GM12878 (cell line): Measurements from ENCODE around the gene SDHAF2. TPM values are rescaled to one million over a fixed set of nuclear protein-coding genes. Genes with fewer than 3 reads are reported as not detected.

Source experiments
- ATAC-seq: fragments of 200-7000 bp; cut with Tn5 transposase; 3 replicates; pipeline ENCODE4 v1.9.1; 2020; ENCODE audit warnings: mild to moderate bottlenecking, moderate library complexity
- BruUV-seq: library from RNA; stranded (reverse); fragments of 400-500 nt; replicated peaks from 2 replicates; lab custom pipeline; 2021; lab: Mats Ljungman, UMichigan
- CTCF ChIA-PET: fragments of 300-600 bp; sonication (Branson Sonifier 250); formaldehyde crosslinking; extraction: SDS; loops from one replicate; lab custom pipeline; 2021; ENCODE audit warnings: inconsistent platforms; lab: Yijun Ruan, JAX
- POLR2A ChIA-PET: fragments of 350-600 bp; formaldehyde crosslinking; extraction: SDS; loops from one replicate; lab custom pipeline; 2021; ENCODE audit warnings: inconsistent platforms; lab: Charles Lee
- RAD21 ChIA-PET: fragments of 300-600 bp; sonication (Branson Sonifier 250); formaldehyde crosslinking; loops from one replicate; lab custom pipeline; 2023; ENCODE audit warnings: antibody characterized with exemption; ENCODE audit not compliant: unreplicated experiment; lab: Charles Lee
- SMC1A ChIA-PET: fragments of 300-600 bp; sonication (Branson Sonifier 250); formaldehyde crosslinking; loops from one replicate; lab custom pipeline; 2023; ENCODE audit not compliant: unreplicated experiment, uncharacterized antibody; lab: Charles Lee
- DNase-seq: peaks from one replicate; pipeline ENCODE4 v3.0.0-alpha.2; 2011; ENCODE audit warnings: low read depth, low spot score
- FAIRE-seq: peaks from 3 replicates; lab custom pipeline; 2011; peaks lifted over from hg19 to GRCh38; lab: Jason Lieb, UNC
- H2AFZ ChIP-seq: 2 replicates; pipeline ENCODE4 v1.6.0; 2011; ENCODE audit warnings: low read depth, low read length, control low read depth; ENCODE audit not compliant: control insufficient read depth
- H3K27ac ChIP-seq: 2 replicates; pipeline ENCODE4 v1.5.1; 2011; ENCODE audit warnings: control low read depth; ENCODE audit not compliant: control insufficient read depth, insufficient read depth
- H3K27me3 ChIP-seq, 2 experiments: replicated peaks in 1 of 2; 2 replicates each; pipeline versions ENCODE4 v1.6.0 to v1.6.1; 2011; ENCODE audit warnings: low read length in 1 of 2; ENCODE audit not compliant: control insufficient read depth in 2 of 2, insufficient read depth in 2 of 2
- H3K36me3 ChIP-seq, 2 experiments: 2 replicates each; pipeline ENCODE4 v1.5.1; 2011; ENCODE audit warnings: low read length in 1 of 2; ENCODE audit not compliant: control insufficient read depth in 2 of 2, insufficient read depth in 2 of 2
- H3K4me1 ChIP-seq: 2 replicates; pipeline ENCODE4 v1.6.1; 2011; ENCODE audit warnings: mild to moderate bottlenecking, low read length, moderate library complexity, mixed read lengths; ENCODE audit not compliant: control insufficient read depth, insufficient read depth
- H3K4me2 ChIP-seq: 2 replicates; pipeline ENCODE4 v1.6.0; 2011; ENCODE audit warnings: control low read depth; ENCODE audit not compliant: control insufficient read depth, insufficient read depth
- H3K4me3 ChIP-seq: fragments of 200-600 bp; sonication (generic); 2 replicates; pipeline ENCODE4 v1.5.1; 2016
- H3K79me2 ChIP-seq: 2 replicates; pipeline ENCODE4 v1.6.0; 2011; ENCODE audit warnings: low read length; ENCODE audit not compliant: control insufficient read depth, insufficient read depth
- H3K9ac ChIP-seq: 2 replicates; pipeline ENCODE4 v1.8.0; 2011; ENCODE audit warnings: low read length, control low read depth, mixed read lengths; ENCODE audit not compliant: control insufficient read depth, insufficient read depth
- H3K9me3 ChIP-seq: replicated peaks from 3 replicates; pipeline ENCODE4 v1.5.1; 2011; ENCODE audit warnings: mild to moderate bottlenecking, low read length; ENCODE audit not compliant: control insufficient read depth, insufficient read depth
- H4K20me1 ChIP-seq: 2 replicates; pipeline ENCODE4 v1.6.0; 2011; ENCODE audit not compliant: control insufficient read depth, insufficient read depth
- CBX3 ChIP-seq: fragments of 200-600 bp; sonication (generic); IDR thresholded peaks from 2 replicates; pipeline ENCODE4 v1.6.1; 2016; ENCODE audit warnings: low read depth, borderline replicate concordance
- ESRRA ChIP-seq: IDR thresholded peaks from 2 replicates; pipeline ENCODE4 v1.6.1; 2012; ENCODE audit warnings: mild to moderate bottlenecking, low read length, improper control_type of control experiment
- IKZF2 ChIP-seq, 2 experiments: fragments of 450-650 bp; IDR thresholded peaks; 2 replicates each; pipeline ENCODE4 v1.6.1; 2017; ENCODE audit warnings: mild to moderate bottlenecking in 2 of 2, moderate library complexity in 2 of 2
- KDM1A ChIP-seq: fragments of 200-600 bp; sonication (generic); IDR thresholded peaks from 2 replicates; pipeline ENCODE4 v1.6.1; 2016; ENCODE audit warnings: borderline replicate concordance
- MTA2 ChIP-seq: fragments of 450-650 bp; IDR thresholded peaks from 2 replicates; pipeline ENCODE4 v1.6.1; 2016; ENCODE audit warnings: low read depth, mild to moderate bottlenecking, moderate library complexity
- NFYB ChIP-seq: IDR thresholded peaks from 2 replicates; pipeline ENCODE4 v1.6.1; 2011; ENCODE audit warnings: low read depth, mild to moderate bottlenecking, low read length, improper control_type of control experiment, moderate library complexity; ENCODE audit not compliant: insufficient read depth
- PML ChIP-seq: IDR thresholded peaks from 2 replicates; pipeline ENCODE4 v1.6.1; 2012; ENCODE audit warnings: low read length, inconsistent platforms
- SMC3 ChIP-seq: IDR thresholded peaks from 2 replicates; pipeline ENCODE4 v1.6.1; 2011; ENCODE audit warnings: low read length, improper control_type of control experiment, borderline replicate concordance
- SPI1 ChIP-seq: IDR thresholded peaks from 2 replicates; pipeline ENCODE4 v1.6.1; 2011; ENCODE audit warnings: low read depth, mild to moderate bottlenecking, low read length, moderate library complexity, borderline replicate concordance; ENCODE audit not compliant: insufficient read depth
- STAT1 ChIP-seq: fragments of 450-650 bp; conservative IDR thresholded peaks from 2 replicates; pipeline ENCODE4 v1.6.1; 2014; ENCODE audit warnings: antibody characterized with exemption, mild to moderate bottlenecking
- SUZ12 ChIP-seq: fragments of 200-600 bp; sonication (generic); IDR thresholded peaks from one replicate; pipeline ENCODE4 v1.6.1; 2018; ENCODE audit warnings: antibody characterized with exemption, mild to moderate bottlenecking; ENCODE audit not compliant: unreplicated experiment
- TARDBP ChIP-seq: IDR thresholded peaks from 2 replicates; pipeline ENCODE4 v1.6.1; 2016; ENCODE audit warnings: borderline replicate concordance
- ZNF207 ChIP-seq: fragments of 450-650 bp; IDR thresholded peaks from 2 replicates; pipeline ENCODE4 v1.6.1; 2014; ENCODE audit warnings: antibody characterized with exemption, mild to moderate bottlenecking, borderline replicate concordance
- ZSCAN29 ChIP-seq: fragments of 450-650 bp; IDR thresholded peaks from 2 replicates; pipeline ENCODE4 v1.6.1; 2017; ENCODE audit warnings: mild to moderate bottlenecking, moderate library complexity
- WGBS: methylation state at CpG from one replicate; pipeline ENCODE4 v1.1.6; 2016; ENCODE audit warnings: low lambda C conversion rate; ENCODE audit not compliant: insufficient replicate concordance, insufficient coverage; ENCODE audit errors: missing lambda C conversion rate; 5-methylcytosine and 5-hydroxymethylcytosine counted together
- in situ Hi-C: fragments of 300-500 bp; cut with MboI; formaldehyde crosslinking; loops from 9 replicates; pipeline ENCODE4 v1.14.3; 2018; ENCODE audit warnings: mixed read lengths
- intact Hi-C: fragments of 100-400 bp; cut with micrococcal nuclease; formaldehyde crosslinking; loops from one replicate; pipeline ENCODE4 v1.14.2; 2022; ENCODE audit not compliant: unreplicated experiment
- polyA plus RNA-seq, 11 experiments: library from polyadenylated mRNA; depleted of rRNA in 4 of 11; unstranded in 6 of 11; stranded (reverse) in 5 of 11; fragments of >200 nt; fragmentation: Nextera tagmentation in 4 of 11; fragmentation: Illumina TruSeq in 1 of 11; extraction: Ambion mirVana in 4 of 11; extraction: Trizol in 1 of 11; gene quantifications; 1 replicate in 1 of 11; 2 replicates in 10 of 11; pipeline versions ENCODE4 v1.2.1 to v1.2.3, GENCODE V29; 2011 to 2016; ENCODE audit warnings: inconsistent platforms in 2 of 11, missing spikeins in 2 of 11, low read depth in 1 of 11
- total RNA-seq, 4 experiments: library from RNA; depleted of rRNA in 3 of 4; stranded (reverse); fragments of >200 nt in 3 of 4; fragmentation: Illumina TruSeq in 1 of 4; extraction: Trizol in 1 of 4; gene quantifications; 2 replicates each; pipeline versions ENCODE4 v1.2.1 to v1.2.3, GENCODE V29; 2013 to 2021
- TF ChIP-seq, protein P1 (sequence below): IDR thresholded peaks from 2 replicates; pipeline ENCODE4 v1.6.1; 2012; ENCODE audit warnings: low read depth, low read length, improper control_type of control experiment
- TF ChIP-seq, protein P2 (sequence below): IDR thresholded peaks from 2 replicates; pipeline ENCODE4 v1.6.1; 2012; ENCODE audit warnings: low read depth, low read length, improper control_type of control experiment
- TF ChIP-seq, protein P3 (sequence below): fragments of 450-650 bp; conservative IDR thresholded peaks from 2 replicates; pipeline ENCODE4 v1.6.1; 2017; ENCODE audit warnings: mild to moderate bottlenecking, moderate library complexity
- TF ChIP-seq, protein P4 (sequence below): fragments of 450-650 bp; IDR thresholded peaks from 2 replicates; pipeline ENCODE4 v1.6.1; 2017; ENCODE audit warnings: mild to moderate bottlenecking, moderate library complexity

The SDHAF2 gene
- total and polyA plus RNA-seq, 10 of the 15 experiments (the other 5 are each of a cell fraction or from before 2014, with no cell fraction given): 30.6 to 160 (median 78.3) TPM

DNA sequence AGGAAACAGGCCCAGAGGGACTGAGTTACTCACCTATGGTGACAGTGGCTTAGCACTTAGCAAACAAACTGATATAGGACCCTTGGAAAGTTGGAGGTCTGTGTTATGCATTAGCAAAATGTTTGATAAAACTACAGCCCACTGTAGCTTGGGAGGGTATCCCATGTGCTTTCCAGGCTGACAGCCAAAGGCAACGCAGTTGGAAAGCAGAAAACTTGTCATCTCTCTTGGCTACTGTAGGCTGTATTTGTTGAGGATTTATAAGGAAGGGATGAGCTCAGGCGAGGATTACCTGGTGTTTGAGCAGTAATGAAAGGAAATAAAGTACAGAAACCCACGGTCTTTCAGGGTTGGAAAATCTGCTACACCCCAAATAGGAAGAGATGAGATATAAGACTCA lies 23.8 kb downstream of the SDHAF2 start:
- CTCF ChIA-PET: interaction anchor here (0.8 to 1.1 kb wide), 2 partner anchors 12 to 18 kb away, joined by 3 read pairs; no protein-coding TSS in a partner anchor
- POLR2A ChIA-PET: no interaction called here
- RAD21 ChIA-PET: no interaction called here
- in situ Hi-C loops: no loop called here
- H3K79me2 ChIP-seq: no peaks in the 10 kb centered on the region
- H3K27ac ChIP-seq: no peak overlapping the region
- DNase-seq: no peak
- SMC1A ChIA-PET: no interaction called here
- H2AFZ ChIP-seq: no peak overlapping the region
- 86% methylated on average over 3 of the region's 3 CpGs for WGBS
- intact Hi-C loops: no loop called here
- no peaks in the 10 kb centered on the region for H3K4me1 ChIP-seq
- H3K4me3 ChIP-seq: no peak overlapping the region
- no peak for FAIRE-seq
- H3K36me3 ChIP-seq: peaks cover 3% of the 10 kb centered on the region in 2 experiments
- H3K4me2 ChIP-seq: no peak overlapping the region
- H4K20me1 ChIP-seq: 0 out of 2 replicates have a peak, but pooled peaks cover 2% of the 10 kb centered on the region
- ATAC-seq: no peak
- no peaks in the 10 kb centered on the region for H3K9me3 ChIP-seq
- no TSS peak for BruUV-seq
- H3K9ac ChIP-seq: no peak overlapping the region
- H3K27me3 ChIP-seq: no peaks in the 10 kb centered on the region
- TF ChIP-seq STAT1: no peak
- TF ChIP-seq PML: no peak
- no peak for TF ChIP-seq KDM1A
- TF ChIP-seq, protein P1, sequence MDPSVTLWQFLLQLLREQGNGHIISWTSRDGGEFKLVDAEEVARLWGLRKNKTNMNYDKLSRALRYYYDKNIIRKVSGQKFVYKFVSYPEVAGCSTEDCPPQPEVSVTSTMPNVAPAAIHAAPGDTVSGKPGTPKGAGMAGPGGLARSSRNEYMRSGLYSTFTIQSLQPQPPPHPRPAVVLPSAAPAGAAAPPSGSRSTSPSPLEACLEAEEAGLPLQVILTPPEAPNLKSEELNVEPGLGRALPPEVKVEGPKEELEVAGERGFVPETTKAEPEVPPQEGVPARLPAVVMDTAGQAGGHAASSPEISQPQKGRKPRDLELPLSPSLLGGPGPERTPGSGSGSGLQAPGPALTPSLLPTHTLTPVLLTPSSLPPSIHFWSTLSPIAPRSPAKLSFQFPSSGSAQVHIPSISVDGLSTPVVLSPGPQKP: no peak
- no peak for TF ChIP-seq ZNF207
- TF ChIP-seq MTA2: no peak
- no peak for TF ChIP-seq ESRRA
- TF ChIP-seq CBX3: no peak
- TF ChIP-seq, protein P2, sequence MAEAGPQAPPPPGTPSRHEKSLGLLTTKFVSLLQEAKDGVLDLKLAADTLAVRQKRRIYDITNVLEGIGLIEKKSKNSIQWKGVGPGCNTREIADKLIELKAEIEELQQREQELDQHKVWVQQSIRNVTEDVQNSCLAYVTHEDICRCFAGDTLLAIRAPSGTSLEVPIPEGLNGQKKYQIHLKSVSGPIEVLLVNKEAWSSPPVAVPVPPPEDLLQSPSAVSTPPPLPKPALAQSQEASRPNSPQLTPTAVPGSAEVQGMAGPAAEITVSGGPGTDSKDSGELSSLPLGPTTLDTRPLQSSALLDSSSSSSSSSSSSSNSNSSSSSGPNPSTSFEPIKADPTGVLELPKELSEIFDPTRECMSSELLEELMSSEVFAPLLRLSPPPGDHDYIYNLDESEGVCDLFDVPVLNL: no peak
- TF ChIP-seq SPI1: no peak
- TF ChIP-seq, protein P3, sequence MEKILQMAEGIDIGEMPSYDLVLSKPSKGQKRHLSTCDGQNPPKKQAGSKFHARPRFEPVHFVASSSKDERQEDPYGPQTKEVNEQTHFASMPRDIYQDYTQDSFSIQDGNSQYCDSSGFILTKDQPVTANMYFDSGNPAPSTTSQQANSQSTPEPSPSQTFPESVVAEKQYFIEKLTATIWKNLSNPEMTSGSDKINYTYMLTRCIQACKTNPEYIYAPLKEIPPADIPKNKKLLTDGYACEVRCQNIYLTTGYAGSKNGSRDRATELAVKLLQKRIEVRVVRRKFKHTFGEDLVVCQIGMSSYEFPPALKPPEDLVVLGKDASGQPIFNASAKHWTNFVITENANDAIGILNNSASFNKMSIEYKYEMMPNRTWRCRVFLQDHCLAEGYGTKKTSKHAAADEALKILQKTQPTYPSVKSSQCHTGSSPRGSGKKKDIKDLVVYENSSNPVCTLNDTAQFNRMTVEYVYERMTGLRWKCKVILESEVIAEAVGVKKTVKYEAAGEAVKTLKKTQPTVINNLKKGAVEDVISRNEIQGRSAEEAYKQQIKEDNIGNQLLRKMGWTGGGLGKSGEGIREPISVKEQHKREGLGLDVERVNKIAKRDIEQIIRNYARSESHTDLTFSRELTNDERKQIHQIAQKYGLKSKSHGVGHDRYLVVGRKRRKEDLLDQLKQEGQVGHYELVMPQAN: no peak
- TF ChIP-seq SMC3: no peak
- TF ChIP-seq NFYB: no peak
- TF ChIP-seq IKZF2 (IDR thresholded peaks at IDR 0.05): no peak
- no peak for TF ChIP-seq TARDBP
- no peak for TF ChIP-seq SUZ12
- TF ChIP-seq ZSCAN29: no peak
- TF ChIP-seq, protein P4, sequence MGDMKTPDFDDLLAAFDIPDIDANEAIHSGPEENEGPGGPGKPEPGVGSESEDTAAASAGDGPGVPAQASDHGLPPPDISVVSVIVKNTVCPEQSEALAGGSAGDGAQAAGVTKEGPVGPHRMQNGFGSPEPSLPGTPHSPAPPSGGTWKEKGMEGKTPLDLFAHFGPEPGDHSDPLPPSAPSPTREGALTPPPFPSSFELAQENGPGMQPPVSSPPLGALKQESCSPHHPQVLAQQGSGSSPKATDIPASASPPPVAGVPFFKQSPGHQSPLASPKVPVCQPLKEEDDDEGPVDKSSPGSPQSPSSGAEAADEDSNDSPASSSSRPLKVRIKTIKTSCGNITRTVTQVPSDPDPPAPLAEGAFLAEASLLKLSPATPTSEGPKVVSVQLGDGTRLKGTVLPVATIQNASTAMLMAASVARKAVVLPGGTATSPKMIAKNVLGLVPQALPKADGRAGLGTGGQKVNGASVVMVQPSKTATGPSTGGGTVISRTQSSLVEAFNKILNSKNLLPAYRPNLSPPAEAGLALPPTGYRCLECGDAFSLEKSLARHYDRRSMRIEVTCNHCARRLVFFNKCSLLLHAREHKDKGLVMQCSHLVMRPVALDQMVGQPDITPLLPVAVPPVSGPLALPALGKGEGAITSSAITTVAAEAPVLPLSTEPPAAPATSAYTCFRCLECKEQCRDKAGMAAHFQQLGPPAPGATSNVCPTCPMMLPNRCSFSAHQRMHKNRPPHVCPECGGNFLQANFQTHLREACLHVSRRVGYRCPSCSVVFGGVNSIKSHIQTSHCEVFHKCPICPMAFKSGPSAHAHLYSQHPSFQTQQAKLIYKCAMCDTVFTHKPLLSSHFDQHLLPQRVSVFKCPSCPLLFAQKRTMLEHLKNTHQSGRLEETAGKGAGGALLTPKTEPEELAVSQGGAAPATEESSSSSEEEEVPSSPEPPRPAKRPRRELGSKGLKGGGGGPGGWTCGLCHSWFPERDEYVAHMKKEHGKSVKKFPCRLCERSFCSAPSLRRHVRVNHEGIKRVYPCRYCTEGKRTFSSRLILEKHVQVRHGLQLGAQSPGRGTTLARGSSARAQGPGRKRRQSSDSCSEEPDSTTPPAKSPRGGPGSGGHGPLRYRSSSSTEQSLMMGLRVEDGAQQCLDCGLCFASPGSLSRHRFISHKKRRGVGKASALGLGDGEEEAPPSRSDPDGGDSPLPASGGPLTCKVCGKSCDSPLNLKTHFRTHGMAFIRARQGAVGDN: no peak
